DMS 273 (cell line): ENCODE data around the gene RPA3.

Source experiments
- DNase-seq: peaks from one replicate; lab custom pipeline; 2025; ENCODE audit not compliant: unreplicated experiment; lab: John Stamatoyannopoulos, UW

The RPA3 gene

DNA sequence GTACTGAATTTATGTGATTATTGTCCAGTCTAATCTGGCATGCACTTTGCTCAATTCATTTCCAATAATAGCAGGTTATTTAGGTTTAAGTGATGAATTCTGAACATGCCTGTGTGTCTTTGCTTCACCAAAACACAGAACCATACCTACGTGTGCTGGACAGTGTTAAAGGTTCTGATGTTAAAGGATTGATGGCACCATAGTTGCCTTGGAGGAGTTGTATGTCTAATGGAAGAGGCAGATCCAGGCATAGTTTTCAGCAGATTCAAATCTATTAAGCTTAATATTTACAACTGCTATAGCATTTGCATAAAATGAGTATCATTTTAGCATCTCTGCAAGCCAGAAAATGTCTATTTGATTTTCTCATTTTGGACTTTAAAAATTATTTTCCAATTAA is 105.9 kb downstream of the RPA3 start:
- DNase-seq: no peak

DNA sequence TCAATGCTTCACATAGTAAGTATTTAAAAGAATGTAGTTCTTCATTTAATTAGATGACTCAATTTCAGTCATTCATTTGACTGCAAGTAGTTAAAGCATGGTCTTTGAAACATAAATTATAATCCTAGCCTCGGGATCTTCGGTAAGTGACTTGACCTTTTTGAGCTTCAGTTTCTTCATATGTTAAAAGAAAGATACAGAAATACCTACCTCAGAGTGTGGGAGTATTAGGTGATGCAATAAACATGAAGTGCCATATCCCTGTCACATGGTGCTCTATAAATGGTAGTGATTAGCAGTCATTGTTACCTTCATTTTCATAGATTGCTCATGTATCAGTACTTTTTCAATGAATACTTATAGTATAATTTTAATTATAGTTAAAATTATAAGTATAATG is 109.1 kb downstream of the RPA3 start:
- no peak for DNase-seq

DNA sequence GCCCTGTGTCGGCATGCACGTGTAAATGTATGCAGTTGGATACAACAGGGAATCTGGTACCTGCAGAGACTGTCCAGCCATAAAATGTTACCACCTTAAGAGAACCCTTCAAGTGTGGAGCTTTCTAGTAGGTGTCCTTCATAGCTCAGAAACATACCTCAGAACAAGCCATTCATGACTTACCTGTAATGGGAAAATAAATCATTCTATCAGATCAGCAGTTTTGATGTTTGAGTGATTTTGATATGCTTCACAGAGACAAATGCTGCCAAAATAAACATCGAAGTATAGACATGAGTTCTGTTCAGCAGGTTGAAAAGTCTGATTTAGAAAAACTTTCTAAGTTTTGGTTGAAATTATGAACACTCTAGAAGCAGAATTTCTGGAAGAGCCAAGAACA is 111.4 kb downstream of the RPA3 start:
- no peak for DNase-seq

DNA sequence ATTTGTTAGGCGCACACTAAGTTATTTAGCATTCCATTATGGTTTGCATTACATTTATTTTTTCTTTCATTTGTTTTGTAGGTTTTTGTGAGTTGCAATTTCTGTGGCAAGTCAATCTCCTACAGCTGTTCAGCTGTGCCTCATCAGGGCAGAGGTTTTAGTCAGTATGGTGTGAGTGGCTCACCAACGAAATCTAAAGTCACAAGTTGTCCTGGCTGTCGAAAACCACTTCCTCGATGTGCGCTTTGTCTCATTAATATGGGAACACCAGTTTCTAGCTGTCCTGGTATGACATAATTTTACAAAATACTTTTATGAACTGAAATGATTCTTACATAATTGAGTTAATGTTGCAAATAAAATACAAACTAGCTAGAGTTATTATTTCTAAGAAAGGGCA is 122.2 kb downstream of the RPA3 start:
- no peak for DNase-seq

DNA sequence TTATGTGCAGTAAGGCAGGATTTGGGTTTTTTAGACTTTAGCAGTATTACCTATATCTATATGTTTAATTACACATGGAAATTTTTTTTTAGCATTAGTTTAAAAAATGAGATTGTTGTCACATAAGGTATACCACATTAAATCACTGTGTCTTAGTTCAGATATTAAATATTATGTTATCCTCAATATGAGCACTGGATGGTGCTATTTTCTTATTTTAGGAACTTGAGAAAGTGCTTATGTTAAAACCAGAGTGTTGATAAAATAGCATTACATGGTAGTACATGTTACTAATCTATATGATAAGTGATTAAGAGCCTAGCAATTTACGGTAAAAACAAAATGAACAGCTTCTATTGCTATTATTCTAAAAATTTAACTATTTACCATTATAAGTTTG is 123.0 kb downstream of the RPA3 start:
- peak; percentile 69 for DNase-seq
